Body of pancreas (tissue), 4 donors: Measurements from ENCODE around the gene PFKFB4.

ENCODE experiments used
- CTCF ChIP-seq, 7 experiments: fragments of 450-650 bp in 4 of 7; fragments of 200-600 bp in 3 of 7; sonication (generic) in 3 of 7; IDR thresholded peaks; one replicate each; pipeline ENCODE4 v1.5.1; 2016 to 2019; ENCODE audit warnings: antibody characterized with exemption in 7 of 7
- POLR2A ChIP-seq, 3 donors: fragments of 450-650 bp; IDR thresholded peaks; one replicate each; pipeline ENCODE4 v1.6.1; 2016; ENCODE audit warnings: antibody characterized with exemption in 3 of 3, mild to moderate bottlenecking in 2 of 3

- TF ChIP-seq CTCF (IDR thresholded peaks at IDR 0.05) (no peak), POLR2A (IDR thresholded peaks at IDR 0.05) (no peak)
Observed at GRCh38 chr3:48468329-48468731, 88.3 kb downstream of the PFKFB4 start.
